22Rv1 (cell line): Measurements from ENCODE around the gene C6orf89.

Source experiments
- H3K27ac ChIP-seq: fragments of 450-650 bp; 2 replicates; pipeline ENCODE4 v1.5.1; 2017
- ZFX ChIP-seq: fragments of 450-650 bp; IDR thresholded peaks from 2 replicates; pipeline ENCODE4 v1.6.1; 2017; ENCODE audit warnings: antibody characterized with exemption, borderline replicate concordance
- TF ChIP-seq, protein P1 (sequence below): fragments of 450-650 bp; IDR thresholded peaks from 2 replicates; pipeline ENCODE4 v1.5.1; 2017; ENCODE audit warnings: mild to moderate bottlenecking

Gene C6orf89

GRCh38 chr6:36954262-36954931, 68.6 kb downstream of the C6orf89 start, which contains the start of gene PI16:
Gene PI16, plus strand, starts transcription at chr6:36954738. Its CDS starts 23 bp downstream, at chr6:36954761.
- no peak for TF ChIP-seq ZFX
- TF ChIP-seq, protein P1, sequence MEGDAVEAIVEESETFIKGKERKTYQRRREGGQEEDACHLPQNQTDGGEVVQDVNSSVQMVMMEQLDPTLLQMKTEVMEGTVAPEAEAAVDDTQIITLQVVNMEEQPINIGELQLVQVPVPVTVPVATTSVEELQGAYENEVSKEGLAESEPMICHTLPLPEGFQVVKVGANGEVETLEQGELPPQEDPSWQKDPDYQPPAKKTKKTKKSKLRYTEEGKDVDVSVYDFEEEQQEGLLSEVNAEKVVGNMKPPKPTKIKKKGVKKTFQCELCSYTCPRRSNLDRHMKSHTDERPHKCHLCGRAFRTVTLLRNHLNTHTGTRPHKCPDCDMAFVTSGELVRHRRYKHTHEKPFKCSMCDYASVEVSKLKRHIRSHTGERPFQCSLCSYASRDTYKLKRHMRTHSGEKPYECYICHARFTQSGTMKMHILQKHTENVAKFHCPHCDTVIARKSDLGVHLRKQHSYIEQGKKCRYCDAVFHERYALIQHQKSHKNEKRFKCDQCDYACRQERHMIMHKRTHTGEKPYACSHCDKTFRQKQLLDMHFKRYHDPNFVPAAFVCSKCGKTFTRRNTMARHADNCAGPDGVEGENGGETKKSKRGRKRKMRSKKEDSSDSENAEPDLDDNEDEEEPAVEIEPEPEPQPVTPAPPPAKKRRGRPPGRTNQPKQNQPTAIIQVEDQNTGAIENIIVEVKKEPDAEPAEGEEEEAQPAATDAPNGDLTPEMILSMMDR = no peak
- H3K27ac ChIP-seq = no peak within 1 kb of the TSS

DNA sequence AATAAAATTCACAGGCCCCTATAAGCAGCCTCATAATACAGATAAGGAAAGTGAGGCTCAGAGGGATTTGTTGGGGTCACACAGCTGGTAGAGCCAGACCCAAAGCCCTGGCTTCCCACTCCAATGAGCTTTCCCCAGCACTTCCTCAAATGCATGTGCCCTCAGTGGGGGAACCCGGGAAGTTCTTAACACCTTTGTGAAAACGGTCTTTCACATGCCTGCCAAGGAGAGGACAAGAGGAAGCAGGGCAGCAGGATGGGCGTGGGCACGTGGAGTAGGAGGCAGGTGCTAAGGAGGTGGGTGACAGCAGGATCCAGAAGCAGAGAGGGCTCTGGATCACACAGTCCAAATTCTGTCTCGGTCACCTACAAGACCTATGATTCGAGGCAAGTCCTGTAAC, 69.4 kb downstream of the C6orf89 start:
- TF ChIP-seq, protein P1 = no peak
- no peak for TF ChIP-seq ZFX
- H3K27ac ChIP-seq = no peak overlapping the region

DNA sequence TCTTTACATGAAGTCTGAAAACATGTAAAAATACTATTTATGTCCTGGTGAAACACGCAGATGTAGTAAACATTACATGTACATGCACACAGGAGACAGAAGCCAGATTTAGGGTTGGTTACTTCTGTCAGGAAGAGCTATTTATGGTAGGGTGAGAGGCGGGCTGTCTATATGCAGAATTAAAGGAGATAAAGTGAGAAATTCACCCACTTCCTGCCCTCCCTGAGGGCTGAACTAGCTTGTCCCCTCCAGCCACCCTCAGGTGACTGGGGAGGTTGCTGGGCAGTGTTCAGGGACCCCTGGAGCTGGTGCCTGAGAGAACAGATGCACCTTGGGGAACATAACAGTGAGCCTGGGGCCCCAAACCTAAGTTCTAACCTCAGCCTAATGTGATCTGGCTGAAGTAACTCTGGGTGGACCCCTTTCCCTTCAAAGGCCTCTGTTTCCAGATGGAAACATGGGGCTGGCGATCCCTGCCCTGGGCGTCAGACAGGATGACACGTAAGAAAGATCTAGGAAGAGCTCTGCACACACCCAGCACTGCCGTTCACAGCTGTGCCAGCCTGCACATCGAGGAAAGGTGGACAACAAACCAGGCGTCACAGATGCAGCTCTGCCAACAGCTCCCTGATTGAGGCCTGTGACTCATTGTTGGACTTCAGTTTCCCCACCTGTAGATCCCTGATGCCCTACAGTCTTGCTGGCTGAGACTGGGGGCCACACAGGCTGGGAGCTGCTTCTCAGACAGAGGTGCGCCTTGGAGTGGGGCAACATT, 70.1 kb downstream of the C6orf89 start:
- H3K27ac ChIP-seq = no peak overlapping the region

DNA sequence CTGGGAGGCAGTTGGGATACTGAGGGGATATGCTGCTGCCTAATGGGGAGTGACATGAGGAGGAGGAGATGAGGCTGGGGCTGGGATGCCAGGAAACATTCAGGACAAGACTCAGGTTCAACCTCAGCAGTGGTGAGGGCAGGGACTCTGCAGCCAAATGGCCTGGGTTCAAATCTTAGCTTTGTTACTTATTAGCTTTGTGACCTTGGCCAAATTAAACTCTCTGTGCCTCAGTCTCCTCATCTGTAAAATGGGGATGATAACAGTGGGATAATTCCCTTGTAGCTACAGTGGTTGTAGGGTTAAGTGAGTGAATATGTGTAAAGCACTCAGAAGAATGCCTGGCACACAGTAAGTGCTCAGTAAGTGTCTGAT, 70.7 kb downstream of the C6orf89 start:
- TF ChIP-seq, protein P1 = no peak
- no peak for TF ChIP-seq ZFX
- H3K27ac ChIP-seq = no peak overlapping the region

More for the DNA sequence above, 70.1 kb downstream of the C6orf89 start:
- TF ChIP-seq, protein P1 = no peak
- TF ChIP-seq ZFX = no peak

- H3K27ac ChIP-seq = no peak overlapping the region
These were observed 72.1 kb downstream of the C6orf89 start for GRCh38 chr6:36957773-36958271.

GRCh38 chr6:36958775-36959554, 73.2 kb downstream of the C6orf89 start:
- no peak overlapping the region for H3K27ac ChIP-seq
- TF ChIP-seq, protein P1 = peak; percentile 22
- no peak for TF ChIP-seq ZFX

More at GRCh38 chr6:36957773-36958271, 72.1 kb downstream of the C6orf89 start:
- no peak for TF ChIP-seq ZFX
- TF ChIP-seq, protein P1 = no peak
